ENCODE results near the gene MROH2B.

GRCh38 chr5:40995801-40996586 lies 75.1 kb downstream of the MROH2B start:
- no peak for TF ChIP-seq IKZF5 (CRISPR knock-in tag; IDR thresholded peaks at IDR 0.05)
- TF ChIP-seq PRPF4 (IDR thresholded peaks at IDR 0.05; ENCODE audit: low read depth, low read length, poor library complexity, severe bottlenecking) = no peak
- TF ChIP-seq CTCF (CRISPR knock-in tag; IDR thresholded peaks at IDR 0.05) = no peak
- TF ChIP-seq ZNF547 (CRISPR knock-in tag; IDR thresholded peaks at IDR 0.05) = no peak
- no peak for TF ChIP-seq ZZZ3 (CRISPR knock-in tag; IDR thresholded peaks at IDR 0.05; ENCODE audit: borderline replicate concordance)
- TF ChIP-seq JUNB (CRISPR knock-in tag; IDR thresholded peaks at IDR 0.05; ENCODE audit: borderline replicate concordance) = no peak
- no peak for TF ChIP-seq YY1 (IDR thresholded peaks at IDR 0.05; ENCODE audit: insufficient read depth, insufficient replicate concordance, low read depth, low read length)
- no peak for TF ChIP-seq MLXIP (CRISPR knock-in tag; IDR thresholded peaks at IDR 0.05; ENCODE audit: borderline replicate concordance)

Data from HepG2 (cell line).